ENCODE results near the gene SIK1.
"Not testable (repeated sequence)": the region's sequence is repeated elsewhere in the genome, so short reads cannot be mapped to it uniquely, and the experiment has no call there.

SIK1 gene

DNA sequence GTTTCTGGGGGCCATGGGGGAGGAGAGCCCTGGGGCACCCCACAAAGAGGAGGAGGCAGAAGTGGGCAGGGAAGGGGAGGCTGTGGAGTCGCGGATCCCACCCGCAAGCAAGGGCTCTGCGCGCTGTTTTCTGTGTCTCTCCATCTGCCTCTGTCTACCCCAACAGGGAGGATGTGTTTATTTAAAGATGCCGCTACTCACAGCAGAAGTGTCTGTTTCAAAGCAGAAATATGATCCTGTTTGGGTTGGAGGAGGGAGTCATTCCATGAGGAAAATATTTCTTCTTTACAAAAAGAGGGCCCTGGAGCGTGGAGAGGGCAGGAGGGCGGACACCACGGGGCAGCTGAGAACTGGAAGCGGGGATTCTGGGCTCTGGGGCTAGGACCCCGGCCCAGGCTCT lies 25.8 kb downstream of the SIK1 start:
- not testable (repeated sequence) for H3K4me3 ChIP-seq (ENCODE audit: low read depth, low read length); DNase-seq (ENCODE audit: low read depth)

DNA sequence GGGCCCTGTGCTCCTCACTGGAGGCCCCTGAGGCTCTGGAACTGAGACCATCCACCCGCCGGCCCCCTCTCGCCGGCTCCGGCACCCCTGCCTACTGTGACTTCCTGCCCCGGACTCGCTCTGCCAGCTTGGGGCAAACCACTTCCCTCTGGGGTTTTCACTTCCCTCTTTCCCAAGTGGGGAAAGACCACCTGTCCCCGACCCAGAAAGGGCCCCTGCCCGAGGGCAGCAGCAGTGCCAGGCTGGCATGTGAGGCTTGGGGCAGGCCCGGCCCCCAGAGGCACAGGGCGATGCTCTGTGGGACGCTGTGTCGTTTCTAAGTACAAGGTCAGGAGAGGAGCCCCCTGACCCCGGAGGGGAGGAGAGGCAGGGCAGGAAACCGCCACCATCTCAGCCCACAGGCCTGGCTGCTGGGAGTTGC lies 27.3 kb downstream of the SIK1 start:
- H3K4me3 ChIP-seq (ENCODE audit: low read depth, low read length); DNase-seq (ENCODE audit: low read depth): not testable (repeated sequence)

DNA sequence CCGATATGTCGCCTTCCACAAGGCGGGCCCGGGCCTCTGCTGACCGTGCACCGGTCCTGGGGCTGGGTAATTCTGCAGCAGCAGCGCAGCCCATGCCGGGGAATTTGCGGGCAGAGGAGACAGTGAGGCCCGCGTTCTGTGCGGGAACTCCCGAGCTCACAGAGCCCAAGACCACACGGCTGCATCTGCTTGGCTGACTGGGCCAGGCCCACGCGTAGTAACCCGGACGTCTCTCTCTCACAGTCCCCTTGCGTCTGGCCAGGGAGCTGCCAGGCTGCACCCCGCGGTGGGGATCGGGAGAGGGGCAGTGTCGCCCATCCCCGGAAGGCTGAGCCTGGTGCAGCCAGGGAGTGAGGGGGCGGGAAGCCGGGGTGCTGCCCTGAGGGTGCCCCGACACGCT lies 27.8 kb downstream of the SIK1 start:
- not testable (repeated sequence) for DNase-seq (ENCODE audit: low read depth); H3K4me3 ChIP-seq (ENCODE audit: low read depth, low read length)

DNA sequence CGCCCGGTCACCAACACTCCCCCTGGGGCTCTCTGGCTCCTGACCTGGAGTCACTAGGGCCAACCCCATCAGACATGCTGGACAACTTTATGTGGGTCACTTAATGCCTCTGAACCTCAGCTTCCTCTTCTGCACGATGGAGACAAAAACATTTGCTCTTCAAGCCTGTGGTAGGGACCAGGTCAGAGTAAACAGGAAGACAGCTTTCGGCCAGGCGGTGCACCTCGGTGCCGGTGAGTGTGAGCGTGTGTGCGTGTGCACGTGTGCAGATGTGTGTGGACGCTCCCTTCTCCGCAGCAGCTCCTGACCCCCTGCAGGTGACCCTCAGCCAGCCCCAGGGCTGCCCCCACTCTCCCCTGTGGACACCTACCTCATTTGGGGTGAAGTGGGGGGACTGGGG lies 28.4 kb downstream of the SIK1 start:
- DNase-seq (ENCODE audit: low read depth); H3K4me3 ChIP-seq (ENCODE audit: low read depth, low read length): not testable (repeated sequence)

DNA sequence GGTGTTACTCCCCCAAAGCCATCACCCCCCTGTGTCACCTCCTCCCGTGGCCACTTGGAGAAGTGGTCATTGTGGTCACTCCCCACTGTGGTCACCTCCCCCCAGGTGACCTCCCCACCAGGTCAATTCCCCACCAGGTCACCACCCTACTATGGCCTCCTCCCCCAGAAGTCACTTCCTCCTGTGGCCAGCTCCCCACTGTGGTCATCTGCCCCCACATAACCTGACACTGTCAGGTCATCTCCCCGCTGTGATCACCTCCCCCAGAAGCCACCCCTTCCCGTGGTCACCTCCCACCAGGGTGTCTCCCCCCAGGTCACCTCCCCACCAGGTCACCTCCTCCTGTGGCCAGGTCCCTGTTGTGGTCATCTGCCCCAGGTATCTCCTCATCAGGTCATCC lies 28.9 kb downstream of the SIK1 start:
- not testable (repeated sequence) for DNase-seq (ENCODE audit: low read depth); H3K4me3 ChIP-seq (ENCODE audit: low read depth, low read length)

DNA sequence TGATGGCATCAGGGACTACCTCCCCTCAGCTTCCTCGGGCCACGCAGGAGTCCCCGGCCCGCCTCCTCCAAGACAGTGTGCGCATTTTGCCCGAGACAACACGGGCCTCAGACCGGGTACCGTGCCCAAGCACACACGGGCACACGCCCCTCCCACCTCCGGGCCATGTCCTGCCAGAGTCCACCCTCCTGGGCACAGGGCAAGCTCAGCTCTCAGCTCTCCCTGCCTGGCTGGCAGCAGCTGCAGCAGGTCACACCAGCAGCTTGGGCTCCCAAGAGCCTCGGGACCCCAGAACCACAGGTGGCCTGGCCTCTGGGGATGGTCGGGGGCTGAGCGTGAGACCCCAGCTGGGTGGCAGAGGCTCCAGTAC lies 29.5 kb downstream of the SIK1 start:
- H3K4me3 ChIP-seq (ENCODE audit: low read depth, low read length); DNase-seq (ENCODE audit: low read depth): not testable (repeated sequence)

DNA sequence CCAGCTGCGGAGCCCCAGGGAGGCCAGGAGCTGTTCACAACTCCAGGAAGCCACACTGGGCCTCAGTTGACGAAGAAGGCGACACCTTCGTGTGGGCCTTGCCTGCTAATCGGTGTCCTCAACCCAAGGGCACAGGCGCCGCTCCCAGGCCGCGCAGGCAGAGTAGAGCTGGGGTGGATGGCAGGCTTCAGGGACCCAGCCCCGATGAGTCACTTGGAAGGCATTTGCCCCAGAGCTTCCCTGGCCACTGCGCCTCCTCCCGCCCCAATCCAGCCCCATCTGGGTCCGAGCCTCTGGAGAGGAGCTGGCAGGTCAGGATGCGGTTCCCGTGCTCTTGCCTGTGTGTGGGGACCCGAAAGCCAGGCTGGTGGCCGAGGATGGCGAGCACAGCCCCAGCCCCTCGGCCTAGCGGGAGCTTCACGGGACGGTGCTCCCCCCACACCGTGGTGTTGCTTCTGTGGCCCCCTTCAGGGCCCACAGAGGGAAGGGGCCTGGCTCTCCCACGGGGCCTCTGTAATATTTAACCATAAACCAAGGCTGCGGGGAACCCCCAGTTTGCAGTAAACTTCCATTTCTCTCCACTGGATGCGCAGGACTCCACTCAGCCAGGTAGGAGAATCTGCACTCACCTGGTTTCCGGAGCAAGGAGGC lies 30.0 kb downstream of the SIK1 start:
- not testable (repeated sequence) for H3K4me3 ChIP-seq (ENCODE audit: low read depth, low read length); DNase-seq (ENCODE audit: low read depth)

DNA sequence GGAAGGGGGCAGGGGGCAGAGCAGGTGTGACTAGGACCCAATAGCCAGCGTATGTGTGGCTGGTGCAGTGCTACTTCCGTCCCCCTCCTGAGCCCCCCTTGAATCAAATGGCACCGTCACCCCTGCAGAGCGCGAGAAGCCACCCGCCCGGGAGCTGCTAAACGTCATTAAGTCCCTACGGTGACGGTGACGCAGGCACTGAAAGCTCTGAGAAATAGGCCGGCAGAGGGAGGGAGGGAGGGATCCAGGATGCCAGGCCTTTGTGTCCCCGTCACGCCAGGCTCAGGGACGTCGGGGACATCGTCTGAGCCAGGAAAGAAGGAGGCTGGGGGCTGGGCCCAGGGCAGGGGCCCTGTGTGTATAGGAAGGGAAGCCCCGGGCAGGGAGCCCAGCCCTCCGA lies 43.6 kb downstream of the SIK1 start:
- H3K4me3 ChIP-seq (ENCODE audit: low read depth, low read length); DNase-seq (ENCODE audit: low read depth): not testable (repeated sequence)

DNA sequence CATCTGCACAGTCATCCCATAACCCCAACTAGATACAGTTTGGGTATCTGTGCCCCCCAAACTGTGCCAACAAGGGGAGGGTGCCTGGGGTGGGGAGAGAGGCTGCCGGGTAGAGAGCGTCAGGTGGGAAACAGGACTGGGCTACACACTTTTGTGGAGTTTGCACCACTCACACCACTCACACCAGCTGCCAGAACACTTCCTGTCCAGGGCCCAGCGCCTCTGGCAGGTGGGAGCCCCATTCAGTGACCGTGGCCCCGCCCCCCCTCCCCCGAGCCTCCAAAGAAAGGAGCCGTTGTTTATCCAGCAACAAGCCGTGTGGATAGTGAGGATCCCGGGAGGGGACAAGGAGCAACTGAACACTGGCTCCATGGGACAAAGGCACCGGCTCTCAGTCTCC lies 44.0 kb downstream of the SIK1 start:
- H3K4me3 ChIP-seq (ENCODE audit: low read depth, low read length); DNase-seq (ENCODE audit: low read depth): not testable (repeated sequence)

DNA sequence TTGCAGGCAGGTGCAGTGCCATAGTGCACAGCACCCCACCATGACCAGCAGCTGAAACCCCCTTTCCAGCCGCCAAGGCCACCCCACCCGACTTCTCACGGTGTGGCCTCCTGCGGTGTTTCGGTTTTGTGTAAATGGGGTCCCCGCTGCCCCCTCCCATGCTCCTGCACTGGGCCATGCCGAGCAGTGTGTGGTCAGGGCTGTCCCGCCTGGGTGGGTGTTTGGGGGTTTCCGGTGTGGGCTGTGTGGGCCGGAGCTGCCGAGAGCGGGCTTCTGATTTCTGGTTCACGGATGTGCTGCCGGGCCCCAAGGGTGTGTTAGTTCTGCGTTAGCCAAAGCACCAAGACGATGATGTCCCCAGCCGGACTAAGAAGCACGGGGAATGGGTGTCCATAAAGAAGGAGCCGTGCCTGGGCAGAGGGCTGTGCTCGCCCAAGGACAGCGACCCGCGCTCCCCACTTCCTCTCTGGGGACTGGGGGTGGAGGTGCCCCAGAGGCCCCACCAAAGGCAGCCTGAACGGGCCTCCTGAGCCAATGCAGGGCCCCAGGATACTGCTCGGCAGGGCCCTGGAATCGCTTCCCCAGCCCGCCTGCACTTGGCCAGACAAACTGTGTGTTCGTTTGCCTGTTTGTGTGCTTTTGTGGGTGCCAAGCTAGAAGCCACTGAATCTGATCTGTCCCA lies 45.9 kb downstream of the SIK1 start:
- DNase-seq (ENCODE audit: low read depth); H3K4me3 ChIP-seq (ENCODE audit: low read depth, low read length): not testable (repeated sequence)

DNA sequence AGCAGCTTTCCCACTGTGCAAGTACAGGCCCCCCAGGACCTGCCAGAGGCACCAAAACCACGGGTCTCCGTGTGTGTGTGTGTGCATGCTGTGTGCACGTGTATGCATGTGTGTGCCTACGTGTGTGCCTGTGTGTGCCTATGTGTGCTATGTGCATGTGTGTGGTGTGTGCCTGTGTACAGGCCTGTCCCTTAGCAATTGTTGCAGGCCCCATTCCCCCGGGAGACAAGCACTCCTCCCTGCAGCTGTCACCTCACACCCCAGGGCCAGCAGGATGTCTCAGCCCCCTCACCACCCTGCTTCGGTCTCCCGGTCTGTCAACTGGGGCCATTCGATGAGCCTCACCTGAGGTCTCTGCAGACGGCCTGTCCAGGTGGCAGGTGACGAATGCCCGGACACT lies 46.6 kb downstream of the SIK1 start:
- not testable (repeated sequence) for DNase-seq (ENCODE audit: low read depth); H3K4me3 ChIP-seq (ENCODE audit: low read depth, low read length)

DNA sequence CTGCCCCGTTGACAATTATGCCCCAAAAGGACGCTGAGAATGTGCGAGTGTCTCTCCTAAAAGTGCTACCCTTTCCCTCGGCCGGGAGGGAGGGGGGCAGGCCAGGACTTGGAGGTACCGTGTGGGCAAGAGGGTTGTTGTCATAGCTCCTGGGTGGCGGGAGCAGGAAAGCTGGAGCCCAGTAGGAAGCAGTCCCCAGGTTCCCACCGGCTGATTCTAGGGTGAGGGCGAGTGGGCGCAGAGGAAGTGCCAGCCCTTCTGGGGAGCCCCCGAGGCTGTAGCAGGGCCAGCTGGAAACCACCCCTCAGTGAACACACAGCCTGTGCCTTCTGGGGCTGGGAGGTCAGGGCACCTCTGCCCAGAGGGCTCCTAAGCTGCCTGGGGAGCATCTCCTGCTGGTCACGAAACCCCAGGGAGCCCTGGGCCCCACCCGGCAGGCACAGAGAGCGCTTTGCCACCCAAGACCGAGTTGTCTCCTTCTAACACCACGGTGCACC lies 47.3 kb downstream of the SIK1 start:
- H3K4me3 ChIP-seq (ENCODE audit: low read depth, low read length); DNase-seq (ENCODE audit: low read depth): not testable (repeated sequence)

DNA sequence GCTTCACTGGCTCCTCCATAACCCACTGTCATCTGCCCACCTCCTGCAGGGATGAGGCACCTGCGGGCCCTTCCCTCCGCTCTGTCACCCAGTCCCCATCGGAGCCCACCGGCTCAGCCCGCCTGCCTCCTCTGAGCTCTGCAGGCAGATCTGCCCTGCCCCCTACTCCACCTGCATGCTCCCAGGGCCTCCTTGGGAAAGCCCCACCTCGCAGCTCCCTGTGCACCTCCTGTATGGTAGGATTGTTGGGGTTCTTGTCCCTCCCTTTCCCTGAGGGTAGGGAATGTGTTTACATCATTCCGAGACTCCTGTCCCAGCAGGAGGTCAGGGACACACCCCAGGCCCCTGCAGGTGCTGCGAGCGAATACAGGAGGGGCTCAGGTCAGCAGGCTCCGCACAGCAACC lies 50.5 kb downstream of the SIK1 start:
- DNase-seq (ENCODE audit: low read depth): no peak
- TF ChIP-seq, protein P1, sequence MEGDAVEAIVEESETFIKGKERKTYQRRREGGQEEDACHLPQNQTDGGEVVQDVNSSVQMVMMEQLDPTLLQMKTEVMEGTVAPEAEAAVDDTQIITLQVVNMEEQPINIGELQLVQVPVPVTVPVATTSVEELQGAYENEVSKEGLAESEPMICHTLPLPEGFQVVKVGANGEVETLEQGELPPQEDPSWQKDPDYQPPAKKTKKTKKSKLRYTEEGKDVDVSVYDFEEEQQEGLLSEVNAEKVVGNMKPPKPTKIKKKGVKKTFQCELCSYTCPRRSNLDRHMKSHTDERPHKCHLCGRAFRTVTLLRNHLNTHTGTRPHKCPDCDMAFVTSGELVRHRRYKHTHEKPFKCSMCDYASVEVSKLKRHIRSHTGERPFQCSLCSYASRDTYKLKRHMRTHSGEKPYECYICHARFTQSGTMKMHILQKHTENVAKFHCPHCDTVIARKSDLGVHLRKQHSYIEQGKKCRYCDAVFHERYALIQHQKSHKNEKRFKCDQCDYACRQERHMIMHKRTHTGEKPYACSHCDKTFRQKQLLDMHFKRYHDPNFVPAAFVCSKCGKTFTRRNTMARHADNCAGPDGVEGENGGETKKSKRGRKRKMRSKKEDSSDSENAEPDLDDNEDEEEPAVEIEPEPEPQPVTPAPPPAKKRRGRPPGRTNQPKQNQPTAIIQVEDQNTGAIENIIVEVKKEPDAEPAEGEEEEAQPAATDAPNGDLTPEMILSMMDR (conservative IDR thresholded peaks at IDR 0.05; ENCODE audit: low read depth, low read length): no peak
- no peak overlapping the region for H3K4me3 ChIP-seq (ENCODE audit: low read depth, low read length)

DNA sequence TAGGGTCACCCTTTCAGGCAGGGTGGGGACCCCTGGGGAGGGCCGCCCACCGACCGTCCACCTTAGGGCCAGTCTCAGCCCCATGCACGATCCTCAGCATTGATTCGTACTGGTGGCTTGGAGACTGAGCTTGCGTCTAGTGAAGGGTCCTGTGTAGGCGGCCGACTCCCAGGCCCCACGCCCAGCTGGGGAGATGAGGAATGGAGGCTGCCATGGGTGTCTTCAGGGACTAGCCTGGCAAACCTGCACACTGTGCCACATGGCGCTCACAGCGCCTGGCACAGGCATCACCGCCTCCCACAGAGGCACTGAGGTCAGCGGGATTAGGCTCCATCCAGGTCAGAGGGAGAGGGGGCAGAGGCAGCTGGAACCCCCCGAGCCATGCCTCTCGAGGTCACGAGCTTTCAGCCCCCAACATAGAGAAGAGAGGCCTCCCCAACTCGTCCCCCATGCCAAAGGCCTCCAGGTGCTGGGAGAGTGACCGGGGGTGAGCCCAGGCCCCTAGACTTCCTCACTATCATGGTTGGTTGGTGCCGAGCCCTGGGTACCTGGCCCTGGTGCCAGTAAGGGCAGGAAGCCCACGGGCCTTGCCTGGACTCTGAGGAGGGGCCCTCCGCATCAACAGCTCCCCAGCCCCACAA lies 51.0 kb downstream of the SIK1 start:
- TF ChIP-seq, protein P1 (conservative IDR thresholded peaks at IDR 0.05; ENCODE audit: low read depth, low read length): no peak
- no peak overlapping the region for H3K4me3 ChIP-seq (ENCODE audit: low read depth, low read length)
- no peak for DNase-seq (ENCODE audit: low read depth)
